OCI-LY3 (cell line): ENCODE data around the gene WNK4.

Experiments
- EZH2phosphoT487 ChIP-seq: fragments of 200-600 bp; shearing (Covaris generic); IDR thresholded peaks from 2 replicates; pipeline ENCODE4 v1.6.1; 2018; ENCODE audit warnings: antibody characterized with exemption, mixed run types, low read depth
- TF ChIP-seq, protein P1 (sequence below): fragments of 200-600, 300-600 bp; sonication (generic); IDR thresholded peaks from 2 replicates; pipeline ENCODE4 v1.5.1; 2014; ENCODE audit warnings: antibody characterized with exemption, low read length, low read depth

DNA sequence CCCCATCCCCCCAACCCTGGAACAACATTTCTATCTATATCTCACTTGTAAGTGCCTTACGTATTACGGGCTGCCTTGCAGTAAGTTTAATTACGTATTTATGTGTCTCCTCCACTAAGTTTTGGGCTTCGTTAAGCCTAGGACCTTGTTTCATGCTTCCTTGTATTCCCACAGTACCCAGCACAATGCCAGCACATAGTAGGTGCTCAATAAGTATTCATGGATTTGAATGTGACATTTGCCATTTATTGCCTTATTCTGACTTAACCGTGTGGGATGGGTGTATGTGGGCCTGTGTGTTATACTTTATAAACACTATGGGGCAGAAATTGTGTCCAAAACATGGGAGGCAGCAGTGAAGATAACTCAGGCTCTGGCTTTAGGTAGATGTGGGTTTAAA, 12.1 kb downstream of the WNK4 start:
- TF ChIP-seq, protein P1, sequence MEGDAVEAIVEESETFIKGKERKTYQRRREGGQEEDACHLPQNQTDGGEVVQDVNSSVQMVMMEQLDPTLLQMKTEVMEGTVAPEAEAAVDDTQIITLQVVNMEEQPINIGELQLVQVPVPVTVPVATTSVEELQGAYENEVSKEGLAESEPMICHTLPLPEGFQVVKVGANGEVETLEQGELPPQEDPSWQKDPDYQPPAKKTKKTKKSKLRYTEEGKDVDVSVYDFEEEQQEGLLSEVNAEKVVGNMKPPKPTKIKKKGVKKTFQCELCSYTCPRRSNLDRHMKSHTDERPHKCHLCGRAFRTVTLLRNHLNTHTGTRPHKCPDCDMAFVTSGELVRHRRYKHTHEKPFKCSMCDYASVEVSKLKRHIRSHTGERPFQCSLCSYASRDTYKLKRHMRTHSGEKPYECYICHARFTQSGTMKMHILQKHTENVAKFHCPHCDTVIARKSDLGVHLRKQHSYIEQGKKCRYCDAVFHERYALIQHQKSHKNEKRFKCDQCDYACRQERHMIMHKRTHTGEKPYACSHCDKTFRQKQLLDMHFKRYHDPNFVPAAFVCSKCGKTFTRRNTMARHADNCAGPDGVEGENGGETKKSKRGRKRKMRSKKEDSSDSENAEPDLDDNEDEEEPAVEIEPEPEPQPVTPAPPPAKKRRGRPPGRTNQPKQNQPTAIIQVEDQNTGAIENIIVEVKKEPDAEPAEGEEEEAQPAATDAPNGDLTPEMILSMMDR, result no peak
- no peak for TF ChIP-seq EZH2phosphoT487
